Heart left ventricle (tissue), 16 donors: ENCODE results near the gene HOXA3. TPM values are rescaled to one million over a fixed set of nuclear protein-coding genes. Genes with fewer than 3 reads are reported as not detected.

Experiments
- ATAC-seq, 4 donors: fragments of 200-7000 bp; cut with Tn5 transposase; one replicate each; pipeline ENCODE4 v1.9.1; 2020 to 2022; ENCODE audit warnings: moderate library complexity in 4 of 4, mild to moderate bottlenecking in 3 of 4, moderate number of reproducible peaks in 1 of 4
- DNase-seq, 5 donors: peaks; one replicate each; pipeline ENCODE4 v3.0.0-alpha.2; 2020
- H3K27ac ChIP-seq, 12 donors: fragments of 200-600 bp; sonication (generic) in 4 of 12; one replicate each; pipeline versions ENCODE4 v1.5.0 to v1.8.0; 2016 to 2022; ENCODE audit warnings: mild to moderate bottlenecking in 2 of 12
- H3K27me3 ChIP-seq, 9 donors: fragments of 200-600 bp; sonication (generic) in 2 of 9; one replicate each; pipeline versions ENCODE4 v1.5.1 to v1.8.0; 2016 to 2022; ENCODE audit warnings: mild to moderate bottlenecking in 3 of 9
- H3K36me3 ChIP-seq, 9 donors: fragments of 200-600 bp; sonication (generic) in 2 of 9; one replicate each; pipeline versions ENCODE4 v1.5.0 to v1.8.0; 2018 to 2022; ENCODE audit warnings: mild to moderate bottlenecking in 2 of 9
- H3K4me1 ChIP-seq, 12 donors: fragments of 200-600 bp; sonication (generic) in 4 of 12; one replicate each; pipeline versions ENCODE4 v1.5.0 to v1.8.0; 2016 to 2022; ENCODE audit warnings: mild to moderate bottlenecking in 3 of 12
- H3K4me3 ChIP-seq, 12 donors: fragments of 200-600 bp; sonication (generic) in 4 of 12; one replicate each; pipeline versions ENCODE4 v1.5.0 to v1.8.0; 2017 to 2022; ENCODE audit warnings: mild to moderate bottlenecking in 9 of 12, moderate library complexity in 4 of 12
- H3K9me3 ChIP-seq, 12 donors: fragments of 200-600 bp; sonication (generic) in 4 of 12; one replicate each; pipeline versions ENCODE4 v1.5.0 to v1.8.0; 2016 to 2022; ENCODE audit warnings: mild to moderate bottlenecking in 1 of 12
- CTCF ChIP-seq, 12 donors: fragments of 200-600 bp; sonication (generic) in 4 of 12; IDR thresholded peaks; one replicate each; pipeline versions ENCODE4 v1.5.0 to v1.8.0; 2018 to 2022; ENCODE audit warnings: antibody characterized with exemption in 12 of 12, mild to moderate bottlenecking in 5 of 12
- POLR2A ChIP-seq, 2 donors: fragments of 450-650 bp; IDR thresholded peaks; one replicate each; pipeline ENCODE4 v1.6.1; 2017; ENCODE audit warnings: antibody characterized with exemption in 2 of 2, mild to moderate bottlenecking in 2 of 2, moderate library complexity in 2 of 2
- WGBS, 4 donors: extraction: QIAGEN DNeasy Blood & Tissue Kit in 2 of 4; methylation state at CpG; one replicate each; pipeline versions ENCODE4 v1.1.5 to v1.1.7; 2013 to 2018; 5-methylcytosine and 5-hydroxymethylcytosine counted together
- intact Hi-C, 10 donors: fragments of 100-400 bp; cut with DNase I; formaldehyde crosslinking; loops; one replicate each; pipeline versions ENCODE4 v1.11.1 to v1.14.2; 2022
- polyA plus RNA-seq, 2 donors: library from polyadenylated mRNA; stranded (reverse); fragments of 200-250 nt; gene quantifications; one replicate each; pipeline ENCODE4 v1.2.3, GENCODE V29; 2013
- total RNA-seq, 9 donors: library from RNA; depleted of rRNA in 2 of 9; stranded (reverse); fragments of >200 nt in 2 of 9; fragmentation: NEBNext Ultra II Directional in 3 of 9; extraction: Animal tissue kit (Norgen Biotek cat#: 25700) in 3 of 9; gene quantifications; one replicate each; pipeline versions ENCODE4 v1.1.0 to v1.2.4, GENCODE V29; 2016 to 2023
- donor health status: ischemic (EF 13 %, LVEDD 7.1; RV severe dilation, severe dysfunction).
- donor health status: healthy with polysubstance abuse.
- donor health status: DM: no; HTN: yes; CAD: no.
- donor health status: DM: no; HTN: no; CAD: no.
- donor health status: ischemic (EF 25% LVEDD 6.9; RV normal size, moderate dysfunction).
- donor health status: ischemic (EF 25% LVEDD 5.7; RV mildly dilated, moderate dysfunction).
- donor health status: healthy.
- donor health status: DM: yes; HTN: yes; CAD: no.
- donor health status: ischemic (EF 35%, LVEDD 5.7; RV mildly dilated, moderate dysfunction).
- donor health status: nonischemic (EF 11% LVEDD 7.7; RV severe dilation, severe dysfunction).
- donor health status: DM: yes; HTN: yes; CAD: no.
- donor health status: PGD.
- donor health status: ischemic (EF 29% LVEDD 5.4; RV normal size, mild dysfunction).
- donor health status: nonischemic (EF 23%, LVEDD 6.1; RV moderate dilation, normal function).

The HOXA3 gene
- total and polyA plus RNA-seq, 11 donors: 0.07 to 3.1 (median 0.64) TPM; not detected in 2

GRCh38 chr7:27078616-27079233 lies 73.7 kb downstream of the HOXA3 start:
- Histone ChIP-seq H3K4me1 (peaks cover 0 to 6% (median 0%) of the 10 kb centered on the region in 12 donors), H3K9me3 (peaks cover 0 to 10% (median 0%) of the 10 kb centered on the region in 12 donors), H3K4me3 (no peak overlapping the region), H3K27me3 (peaks cover 0 to 29% (median 0%) of the 10 kb centered on the region in 9 donors), H3K27ac (peak overlapping the region in 1 of 12 donors; percentile 18), H3K36me3 (no peaks in the 10 kb centered on the region)
- DNase-seq (no peak), ATAC-seq (no peak)
- 90 to 95% (median 91%) methylated on average over 5 of the region's 5 CpGs for WGBS, 4 donors
- TF ChIP-seq CTCF (IDR thresholded peaks at IDR 0.05): no peak
- intact Hi-C loops: loop anchor here in 1 of 10 donors (10.0 kb wide), 1 partner anchor 64 kb away; no protein-coding TSS in a partner anchor

- H3K4me3 ChIP-seq: no peak overlapping the region
- intact Hi-C loops: loop anchor here in 1 of 10 donors (10.0 kb wide), 1 partner anchor 58 kb away; no protein-coding TSS in a partner anchor
- TF ChIP-seq POLR2A (IDR thresholded peaks at IDR 0.05) (no peak), CTCF (IDR thresholded peaks at IDR 0.05) (no peak)
- H3K27ac ChIP-seq: no peak overlapping the region
- DNase-seq (no peak), ATAC-seq (no peak)
- no peaks in the 10 kb centered on the region for H3K36me3 ChIP-seq
- peaks cover 0 to 10% (median 0%) of the 10 kb centered on the region in 12 donors for H3K9me3 ChIP-seq
- peaks cover 0 to 37% (median 0%) of the 10 kb centered on the region in 9 donors for H3K27me3 ChIP-seq
- no peaks in the 10 kb centered on the region for H3K4me1 ChIP-seq
These were observed 79.3 kb downstream of the HOXA3 start for GRCh38 chr7:27073076-27073475.

GRCh38 chr7:27071622-27072390 lies 80.6 kb downstream of the HOXA3 start:
- no peak for DNase-seq
- intact Hi-C loops: loop anchor here in 1 of 10 donors (10.0 kb wide), 1 partner anchor 57 kb away; no protein-coding TSS in a partner anchor
- WGBS, 4 donors: 38 to 55% (median 49%) methylated on average over 6 of the region's 6 CpGs
- Histone ChIP-seq H3K36me3 (no peaks in the 10 kb centered on the region), H3K4me3 (no peak overlapping the region), H3K27ac (no peak overlapping the region), H3K4me1 (no peaks in the 10 kb centered on the region), H3K9me3 (peaks cover 0 to 10% (median 0%) of the 10 kb centered on the region in 12 donors), H3K27me3 (peaks cover 0 to 49% (median 0%) of the 10 kb centered on the region in 9 donors)
- ATAC-seq: no peak
- TF ChIP-seq POLR2A (IDR thresholded peaks at IDR 0.05) (no peak), CTCF (IDR thresholded peaks at IDR 0.05) (no peak)

GRCh38 chr7:27068259-27068658 lies 84.1 kb downstream of the HOXA3 start:
- H3K36me3 ChIP-seq: no peaks in the 10 kb centered on the region
- intact Hi-C loops: no loop called here
- peaks cover 0 to 44% (median 0%) of the 10 kb centered on the region in 9 donors for H3K27me3 ChIP-seq
- no peak overlapping the region for H3K27ac ChIP-seq
- 96 to 97% (median 97%) methylated on average over 1 of the region's 1 CpG for WGBS, 4 donors
- no peaks in the 10 kb centered on the region for H3K4me1 ChIP-seq
- no peak overlapping the region for H3K4me3 ChIP-seq
- ATAC-seq (no peak), DNase-seq (no peak)
- H3K9me3 ChIP-seq: no peaks in the 10 kb centered on the region
- TF ChIP-seq POLR2A (IDR thresholded peaks at IDR 0.05) (no peak), CTCF (IDR thresholded peaks at IDR 0.05) (no peak)
